HG03060 (cell line): ENCODE results near the gene SPC24.

Experiments used
- ATAC-seq: cut with Tn5 transposase; IDR thresholded peaks from one replicate; pipeline ENCODE4 v1.9.1; 2021; ENCODE audit warnings: low read depth, moderate number of reproducible peaks; ENCODE audit not compliant: unreplicated experiment

Gene SPC24, protein sequence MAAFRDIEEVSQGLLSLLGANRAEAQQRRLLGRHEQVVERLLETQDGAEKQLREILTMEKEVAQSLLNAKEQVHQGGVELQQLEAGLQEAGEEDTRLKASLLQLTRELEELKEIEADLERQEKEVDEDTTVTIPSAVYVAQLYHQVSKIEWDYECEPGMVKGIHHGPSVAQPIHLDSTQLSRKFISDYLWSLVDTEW

GRCh38 chr19:11155373-11156120 is at the start of gene SPC24:
TSS of gene SPC24 (minus strand) at chr19:11155782. CDS start at chr19:11155776, 6 bp downstream.
- ATAC-seq: peak; percentile 97

DNA sequence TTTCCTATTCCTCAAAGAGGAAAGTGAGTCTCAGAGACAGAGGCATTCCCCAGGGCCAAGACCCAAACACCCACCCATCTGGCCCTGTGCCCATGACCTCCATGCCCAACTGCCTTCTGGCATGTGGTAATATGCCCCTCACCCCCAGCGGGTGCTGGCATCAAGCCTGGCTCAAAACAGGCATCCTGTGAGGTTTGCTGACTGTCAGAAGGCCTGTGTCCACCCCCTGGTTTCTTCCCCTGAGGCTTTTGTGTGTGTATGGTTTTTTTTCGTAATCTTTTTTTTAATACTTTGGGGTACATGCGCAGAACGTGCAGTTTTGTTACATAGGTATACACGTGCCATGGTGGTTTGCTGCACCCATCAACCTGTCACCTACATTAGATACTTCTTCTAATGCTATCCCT is 49.4 kb upstream of the SPC24 start:
- no peak for ATAC-seq

DNA sequence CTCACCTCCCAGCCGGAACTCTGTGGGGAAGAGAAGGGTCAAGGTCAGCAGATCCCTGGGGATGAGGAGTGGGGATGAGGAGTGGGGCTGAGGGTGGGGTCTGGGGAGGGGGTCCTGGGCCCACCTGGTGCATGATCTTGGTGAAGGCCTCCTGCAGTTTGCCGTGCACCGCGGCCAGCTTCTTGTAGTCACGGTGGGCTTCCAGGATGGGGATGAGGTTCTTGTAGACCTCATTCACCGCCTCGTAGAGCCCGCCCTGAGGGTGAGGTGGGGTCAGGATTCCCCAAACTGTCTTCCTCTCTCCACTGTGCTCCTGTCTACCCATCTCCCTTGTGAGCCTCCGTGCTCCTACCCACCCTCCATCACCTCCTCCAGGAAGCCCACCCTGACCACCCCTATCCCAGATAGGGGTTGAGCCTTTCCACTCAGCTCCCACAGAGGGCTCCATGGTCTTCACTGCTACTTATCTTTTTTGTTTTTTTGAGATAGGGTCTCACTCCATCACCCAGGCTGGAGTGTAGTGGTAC is 48.6 kb upstream of the SPC24 start:
- ATAC-seq: no peak

DNA sequence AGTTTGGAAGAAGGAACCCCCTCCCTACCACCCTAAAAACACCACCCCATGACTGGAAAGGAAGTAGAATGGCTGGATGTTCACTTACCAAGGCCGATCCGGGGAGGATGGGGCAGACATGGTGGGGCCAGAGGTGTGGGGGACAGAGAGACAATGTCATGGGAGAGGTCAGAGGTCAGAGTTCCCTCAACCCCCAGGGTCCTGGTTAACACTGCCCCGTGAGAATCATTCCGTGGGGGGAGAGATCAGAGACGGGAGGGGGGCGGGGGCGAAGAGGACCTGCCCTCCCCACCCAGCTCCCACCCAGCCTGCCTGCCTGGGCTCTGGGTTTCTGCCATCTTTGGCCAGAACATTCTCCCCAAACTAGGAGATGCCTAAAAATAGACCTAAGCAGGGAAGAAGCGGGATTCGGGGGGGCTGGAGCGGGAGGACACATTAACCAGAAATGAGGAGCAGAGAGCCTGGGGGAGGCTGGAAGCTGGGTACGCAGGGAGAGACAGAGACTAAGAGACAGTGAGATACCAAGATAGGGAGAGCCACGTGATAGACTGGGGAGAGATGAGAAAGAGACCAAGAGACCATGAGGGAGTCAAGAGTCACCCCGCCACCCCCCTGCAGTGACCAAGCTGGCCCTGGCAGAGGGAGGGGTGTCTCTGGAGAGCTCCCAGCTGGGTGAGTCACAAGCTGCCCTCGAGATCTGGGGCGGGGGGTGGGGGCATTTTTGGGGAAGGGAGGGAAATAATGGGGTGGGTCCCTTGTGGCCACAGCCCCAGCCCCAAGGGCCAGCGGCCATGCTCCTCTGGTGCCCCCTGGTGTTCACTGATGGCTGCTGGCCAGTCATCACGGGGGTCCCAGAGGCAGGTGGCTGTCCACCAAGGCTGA is 47.9 kb upstream of the SPC24 start:
- no peak for ATAC-seq

DNA sequence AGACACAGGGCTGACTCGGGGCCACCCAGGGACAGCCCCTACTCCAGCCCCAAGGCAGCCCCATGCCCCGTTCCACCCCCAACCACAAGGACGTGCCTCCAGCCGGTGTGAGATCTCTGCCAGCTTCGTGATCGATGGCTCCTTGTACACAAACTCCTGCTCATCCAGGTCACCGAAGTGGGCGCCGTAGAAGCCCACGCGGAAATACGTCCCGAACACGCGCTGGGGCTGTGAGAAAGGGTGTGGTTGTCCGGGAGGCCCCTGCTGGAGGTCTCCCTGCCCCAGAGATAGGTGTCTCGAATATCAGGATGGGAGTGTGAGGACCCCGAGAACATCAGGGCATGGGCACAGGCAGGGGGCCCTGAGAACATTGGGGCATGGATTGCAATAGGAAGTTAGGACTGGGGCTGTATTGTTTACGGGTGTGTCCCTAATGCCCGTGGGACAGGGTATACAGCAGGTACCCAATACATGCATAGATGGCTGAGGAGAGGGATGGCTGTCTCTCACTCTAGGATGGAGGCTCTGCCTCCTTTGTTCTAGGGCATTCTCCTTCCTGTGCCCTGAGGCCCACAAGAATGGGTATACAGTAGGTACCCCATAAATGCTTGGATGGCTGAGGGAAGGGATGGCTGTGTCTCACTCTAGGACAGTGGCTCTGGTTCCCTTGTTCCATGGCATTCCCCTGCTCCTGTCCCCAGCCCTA is 47.1 kb upstream of the SPC24 start:
- no peak for ATAC-seq

DNA sequence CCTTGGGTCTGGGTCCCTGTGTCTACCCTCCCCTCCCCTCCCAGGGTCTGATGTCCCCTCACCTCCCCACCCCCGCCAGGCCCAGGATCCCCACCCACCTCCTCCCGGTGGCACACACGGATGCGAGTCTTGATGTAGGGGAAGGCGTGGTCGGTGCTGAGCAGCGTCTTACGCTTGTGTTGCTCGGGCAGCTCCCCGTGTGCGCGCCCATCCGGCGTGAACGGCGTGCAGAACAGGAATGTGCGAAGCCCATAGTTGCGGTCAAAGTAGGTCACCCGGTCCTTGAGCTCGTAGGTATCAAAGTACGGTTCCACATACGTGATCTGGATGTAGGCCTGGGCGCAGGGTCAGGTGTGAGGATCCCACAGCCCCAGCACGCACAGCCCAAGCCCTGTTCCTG is 46.2 kb upstream of the SPC24 start:
- ATAC-seq: no peak

DNA sequence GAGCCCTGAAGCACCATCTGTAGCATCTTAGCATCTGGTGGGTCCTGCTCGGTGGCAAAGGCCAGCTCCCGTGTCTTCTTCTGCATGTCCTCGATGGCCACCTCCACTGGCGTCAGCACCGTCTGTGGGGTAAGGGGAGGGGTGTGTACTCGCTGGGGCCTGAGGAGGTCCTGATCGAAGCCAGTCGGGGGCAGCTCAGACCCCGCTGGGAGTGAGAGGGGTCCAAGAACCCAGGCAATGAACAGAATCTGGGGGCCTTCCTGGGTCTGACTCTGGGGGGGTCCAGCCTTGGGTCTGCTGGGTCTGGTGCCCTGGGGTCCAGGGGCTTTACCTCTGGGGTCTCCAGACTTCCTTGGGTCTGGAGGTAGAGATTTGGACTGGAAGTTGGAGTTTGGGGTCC is 45.3 kb upstream of the SPC24 start:
- ATAC-seq: no peak

GRCh38 chr19:11200015-11200574 is 44.5 kb upstream of the SPC24 start:
- no peak for ATAC-seq

- ATAC-seq: no peak
Measured at GRCh38 chr19:11199517-11199916, 43.9 kb upstream of the SPC24 start.

DNA sequence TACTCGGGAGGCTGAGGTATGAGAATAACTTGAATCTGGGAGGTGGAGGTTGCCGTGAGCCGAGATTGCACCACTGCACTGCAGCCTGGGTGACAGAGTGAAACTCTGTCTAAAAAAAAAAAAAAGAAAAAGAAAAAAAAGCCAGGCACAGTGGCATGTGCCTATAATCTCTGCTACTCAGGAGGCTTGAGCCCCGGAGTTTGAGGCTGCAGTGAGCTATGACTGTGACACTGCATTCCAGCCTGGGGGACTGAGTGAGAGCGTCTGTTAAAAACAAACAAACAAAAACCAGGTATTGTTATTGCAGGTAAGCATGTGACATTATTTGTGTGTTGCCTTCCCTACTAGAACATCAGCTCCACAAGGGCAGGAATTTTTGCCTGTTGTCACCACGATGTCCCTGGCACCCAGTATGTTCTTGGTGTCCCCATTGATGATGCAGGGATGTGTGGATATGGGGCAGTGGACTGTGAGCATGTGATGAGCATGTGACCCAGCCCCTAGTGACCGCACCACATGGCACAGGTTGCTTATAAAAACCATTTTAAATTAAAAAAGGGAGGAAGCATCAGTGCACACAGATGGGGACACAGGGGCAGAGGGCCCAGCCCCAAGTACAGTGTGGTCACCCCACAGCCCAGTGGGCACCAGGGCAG is 43.3 kb upstream of the SPC24 start:
- ATAC-seq: no peak

- no peak for ATAC-seq
Measured at GRCh38 chr19:11198175-11198534, 42.6 kb upstream of the SPC24 start.

DNA sequence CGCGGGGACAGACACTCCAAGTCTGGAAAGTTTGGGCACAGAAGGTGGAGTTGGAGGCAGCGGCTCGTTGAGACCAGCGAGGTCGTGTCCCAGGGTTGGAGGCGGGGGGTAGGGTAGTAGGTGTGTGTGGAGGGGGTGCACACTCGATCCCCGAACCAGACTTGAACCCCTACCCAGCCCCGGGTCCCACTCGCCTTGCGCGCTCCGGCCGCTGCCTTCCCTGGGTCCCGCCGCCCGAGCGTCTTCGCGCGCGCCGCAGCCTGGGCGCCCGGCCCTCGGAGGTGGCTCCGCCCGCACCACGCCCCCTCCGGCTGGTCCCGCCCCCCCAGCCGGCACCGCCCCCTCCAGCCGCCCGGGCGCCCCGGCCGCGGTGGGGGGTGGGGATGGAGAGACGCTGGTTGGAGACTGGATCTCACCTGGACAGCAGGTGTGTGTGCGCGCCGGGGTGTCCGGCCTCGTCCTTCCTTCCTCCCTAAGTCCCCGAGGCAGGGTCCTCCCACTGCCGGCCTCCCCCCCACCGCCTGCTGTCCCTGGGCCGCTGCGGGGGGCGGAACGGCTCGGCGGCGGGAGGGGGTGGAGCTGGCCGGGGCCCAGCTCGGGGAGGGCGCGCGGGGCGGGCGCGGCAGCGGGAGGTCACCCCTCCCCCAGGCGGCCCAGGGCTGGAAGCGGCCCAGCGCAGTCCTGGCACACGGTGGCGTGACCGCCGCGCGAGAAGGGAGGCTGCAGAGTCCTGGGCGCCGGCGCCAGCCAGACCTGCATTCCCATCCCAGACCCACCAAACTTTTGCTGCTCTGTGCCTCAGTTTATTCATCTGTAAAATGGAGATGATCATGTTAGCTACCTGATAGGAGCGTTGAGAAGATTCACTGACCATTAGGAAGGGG is 42.0 kb upstream of the SPC24 start, which contains the start of gene KANK2:
Gene KANK2, minus strand, starts transcription at position 255 of the 884 bp plus-strand sequence. CDS start 3,034 bp downstream, outside the sequence.
- ATAC-seq: no peak

DNA sequence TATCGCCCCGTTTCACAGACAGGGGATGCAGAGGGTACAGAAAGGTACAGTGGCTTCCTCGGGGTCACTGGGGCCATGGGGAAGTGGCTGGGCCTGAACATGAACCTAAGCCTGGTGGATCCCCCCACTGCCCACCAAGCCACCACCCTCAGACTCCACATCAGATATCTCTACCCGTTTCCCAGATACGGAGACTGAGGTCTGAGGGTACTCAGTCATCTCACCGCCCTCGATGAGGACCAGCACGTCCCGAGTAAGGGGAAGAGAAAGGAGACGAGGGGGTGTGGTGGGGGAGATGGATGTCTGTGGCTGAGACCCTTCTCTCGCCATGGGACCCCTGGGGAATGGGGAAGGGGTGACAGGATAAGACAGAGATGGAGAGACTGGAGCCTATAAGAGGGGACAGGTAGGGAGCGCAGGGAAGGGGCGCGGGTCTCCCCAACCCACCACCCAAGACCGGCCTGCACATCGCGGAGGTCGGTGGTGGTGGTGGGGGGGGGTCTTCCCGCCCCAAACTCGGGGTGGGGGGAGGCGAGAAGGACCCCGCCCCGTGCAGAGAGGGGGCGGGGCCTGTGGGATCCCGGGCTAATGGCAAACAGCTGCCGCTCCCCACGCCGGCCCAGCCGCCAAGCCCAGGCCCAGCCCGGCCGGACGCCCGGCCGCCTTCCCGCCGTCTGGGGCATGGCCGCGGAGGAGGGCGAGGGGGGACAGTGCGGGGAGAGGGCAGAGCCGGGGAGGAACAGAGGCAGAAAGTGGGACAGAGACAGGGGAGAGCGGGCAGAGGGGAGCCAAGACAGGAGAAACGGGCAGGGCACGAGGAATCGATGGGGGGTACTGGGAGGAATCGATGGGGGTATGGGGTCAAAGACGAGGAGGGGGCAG is 41.1 kb upstream of the SPC24 start:
- ATAC-seq: no peak

DNA sequence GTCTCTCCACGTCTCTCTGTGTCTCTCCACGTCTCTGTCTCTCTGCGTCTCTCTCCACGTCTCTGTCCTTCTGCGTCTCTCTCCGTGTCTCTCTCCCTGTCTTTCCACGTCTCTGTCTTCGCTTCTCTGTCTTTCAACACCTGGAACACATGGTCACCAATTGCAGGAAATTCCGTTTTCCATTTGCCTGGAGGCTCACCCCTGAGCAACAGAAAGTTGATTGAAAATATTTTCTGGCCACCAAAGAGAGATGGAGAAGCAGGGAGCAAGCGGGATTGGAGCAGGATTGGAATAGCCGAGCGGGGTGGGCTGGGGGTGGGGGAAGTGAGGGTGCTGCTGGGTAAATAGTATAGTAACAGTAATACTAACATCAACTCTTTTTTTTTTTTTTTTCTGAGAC is 40.1 kb upstream of the SPC24 start:
- no peak for ATAC-seq

DNA sequence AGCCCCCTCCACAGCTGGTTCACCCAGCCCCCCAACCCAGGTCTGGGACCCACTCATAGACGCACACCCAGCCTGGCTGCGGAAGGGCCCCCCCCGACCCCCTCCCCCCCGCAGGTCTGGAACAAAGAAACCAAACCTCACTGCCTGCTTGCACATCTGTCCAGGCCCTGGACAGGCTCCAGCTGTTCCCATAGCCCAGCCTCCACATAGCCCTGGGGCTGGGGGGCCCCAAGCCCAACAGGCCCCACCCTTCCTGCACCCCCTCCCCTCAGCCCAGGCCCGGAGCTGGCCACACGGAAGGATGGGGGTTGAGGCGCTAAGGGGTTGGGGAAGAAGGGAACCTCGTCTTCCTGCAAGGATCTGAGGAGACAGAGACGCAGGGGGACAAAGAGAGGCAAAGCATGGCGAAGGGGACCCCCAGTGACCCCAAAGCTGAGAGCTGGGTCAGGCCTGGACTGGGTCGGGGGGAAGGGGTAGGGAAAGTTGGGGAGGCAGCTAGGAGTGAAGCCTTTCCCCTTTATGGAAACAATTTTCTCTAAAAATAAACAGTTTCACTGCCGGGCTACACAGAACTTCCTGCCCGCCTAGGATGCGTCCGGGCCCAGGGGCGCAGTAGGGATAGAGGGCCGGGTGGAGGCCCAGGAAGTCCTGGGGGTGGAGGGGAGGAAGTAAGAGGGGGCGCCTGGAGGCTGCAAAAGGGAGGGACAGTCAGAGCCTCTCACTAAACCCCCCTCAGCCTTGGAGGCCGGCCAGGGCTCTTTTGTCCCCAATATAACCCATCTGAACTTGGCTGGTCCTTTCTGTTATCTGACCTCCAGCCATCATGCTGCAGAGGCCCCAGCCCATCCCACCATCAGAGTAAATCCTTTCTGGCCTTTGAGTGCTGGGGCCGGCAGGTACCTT is 39.3 kb upstream of the SPC24 start:
- no peak for ATAC-seq

GRCh38 chr19:11194173-11194572 is 38.6 kb upstream of the SPC24 start:
- ATAC-seq: no peak
